Tibial nerve (tissue), 4 donors: Measurements from ENCODE around the gene MRPS10. TPM values are rescaled to one million over a fixed set of nuclear protein-coding genes. Genes with fewer than 3 reads are reported as not detected.
"Not testable (repeated sequence)": the region's sequence is repeated elsewhere in the genome, so short reads cannot be mapped to it uniquely, and the experiment has no call there.

Experiments used
- DNase-seq, 2 donors: peaks; one replicate each; pipeline ENCODE4 v3.0.0-alpha.2; 2019; ENCODE audit warnings: low spot score in 2 of 2
- H3K27ac ChIP-seq, 4 donors: fragments of 200-600 bp; sonication (generic) in 3 of 4; one replicate each; pipeline ENCODE4 v1.5.1; 2017 to 2019; ENCODE audit warnings: mild to moderate bottlenecking in 1 of 4
- H3K27me3 ChIP-seq, 2 donors: fragments of 200-600 bp; sonication (generic) in 1 of 2; one replicate each; pipeline versions ENCODE4 v1.5.1 to v1.6.0; 2017 to 2019
- H3K36me3 ChIP-seq, 3 donors: fragments of 200-600 bp; sonication (generic); one replicate each; pipeline ENCODE4 v1.5.1; 2018 to 2019
- H3K4me1 ChIP-seq, 4 donors: fragments of 200-600 bp; sonication (generic) in 3 of 4; one replicate each; pipeline ENCODE4 v1.5.1; 2017 to 2019
- H3K4me3 ChIP-seq, 4 donors: fragments of 200-600 bp; sonication (generic) in 3 of 4; one replicate each; pipeline ENCODE4 v1.5.1; 2017 to 2019; ENCODE audit warnings: mild to moderate bottlenecking in 1 of 4, moderate library complexity in 1 of 4
- H3K9me3 ChIP-seq, 4 donors: fragments of 200-600 bp; sonication (generic) in 3 of 4; one replicate each; pipeline ENCODE4 v1.5.1; 2017 to 2019
- CTCF ChIP-seq, 5 experiments: fragments of 200-600 bp in 3 of 5; fragments of 450-650 bp in 2 of 5; sonication (generic) in 3 of 5; IDR thresholded peaks; one replicate each; pipeline ENCODE4 v1.5.1; 2016 to 2019; ENCODE audit warnings: antibody characterized with exemption in 5 of 5, mild to moderate bottlenecking in 3 of 5, moderate library complexity in 2 of 5
- EP300 ChIP-seq, 2 donors: sonication (generic); formaldehyde crosslinking; IDR thresholded peaks; one replicate each; pipeline ENCODE4 v1.6.1; 2017; ENCODE audit warnings: antibody characterized with exemption in 2 of 2, mild to moderate bottlenecking in 1 of 2
- POLR2A ChIP-seq, 2 donors: fragments of 450-650 bp; IDR thresholded peaks; one replicate each; pipeline ENCODE4 v1.6.1; 2017; ENCODE audit warnings: antibody characterized with exemption in 2 of 2, mild to moderate bottlenecking in 2 of 2, moderate library complexity in 2 of 2
- WGBS, 2 donors: methylation state at CpG; one replicate each; pipeline ENCODE4 v1.1.5; 2018; 5-methylcytosine and 5-hydroxymethylcytosine counted together
- total RNA-seq, 4 donors: library from RNA; depleted of rRNA; stranded (reverse); fragments of >200 nt; gene quantifications; one replicate each; pipeline ENCODE4 v1.1.0, GENCODE V29; 2016

The MRPS10 gene
- total RNA-seq, 4 donors from 2014 or later = 20.7 to 30.6 (median 23.6) TPM

DNA sequence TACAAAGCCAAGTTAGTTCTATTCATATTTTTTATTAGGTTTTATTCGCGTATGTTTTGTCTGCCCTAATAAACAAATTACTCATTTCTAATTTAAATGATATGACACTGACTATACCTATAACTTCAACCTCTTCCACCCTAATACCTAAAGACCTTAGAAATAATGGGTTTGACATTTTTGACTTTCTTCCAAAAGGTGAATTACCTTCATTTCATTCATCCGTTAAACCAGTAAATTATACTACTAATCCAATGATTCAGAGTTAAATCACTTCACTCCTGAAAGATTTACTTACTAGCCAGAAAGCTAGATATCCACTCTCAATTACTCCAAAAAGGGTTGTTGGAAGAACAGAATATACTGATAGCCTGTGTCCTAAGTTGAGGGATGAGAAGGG is 5.2 kb downstream of the MRPS10 start:
- H3K27ac ChIP-seq = no peak overlapping the region
- H3K4me1 ChIP-seq = peaks cover 3 to 35% (median 11%) of the 10 kb centered on the region in 4 donors
- WGBS, 2 donors = 63 to 84% methylated on average over 3 of the region's 3 CpGs
- no peak for DNase-seq
- H3K27me3 ChIP-seq = no peaks in the 10 kb centered on the region
- H3K9me3 ChIP-seq = no peaks in the 10 kb centered on the region
- H3K4me3 ChIP-seq = no peak overlapping the region
- peaks cover 0 to 62% (median 14%) of the 10 kb centered on the region in 3 donors for H3K36me3 ChIP-seq
- TF ChIP-seq EP300 (IDR thresholded peaks at IDR 0.05) = no peak
- no peak for TF ChIP-seq CTCF (IDR thresholded peaks at IDR 0.05)
- TF ChIP-seq POLR2A (IDR thresholded peaks at IDR 0.05) = no peak

- TF ChIP-seq CTCF (IDR thresholded peaks at IDR 0.05) = no peak
- no peak for TF ChIP-seq EP300 (IDR thresholded peaks at IDR 0.05)
- TF ChIP-seq POLR2A (IDR thresholded peaks at IDR 0.05) = no peak
- no peak overlapping the region for H3K27ac ChIP-seq
- no peaks in the 10 kb centered on the region for H3K9me3 ChIP-seq
- H3K27me3 ChIP-seq = no peaks in the 10 kb centered on the region
- no peak for DNase-seq
- H3K4me3 ChIP-seq = no peak overlapping the region
- peaks cover 2 to 29% (median 7%) of the 10 kb centered on the region in 4 donors for H3K4me1 ChIP-seq
- H3K36me3 ChIP-seq = peaks cover 0 to 69% (median 14%) of the 10 kb centered on the region in 3 donors
- WGBS, 2 donors = 84 to 88% methylated on average over 6 of the region's 6 CpGs
Observed at GRCh38 chr6:42211726-42212125, 5.9 kb downstream of the MRPS10 start.

DNA sequence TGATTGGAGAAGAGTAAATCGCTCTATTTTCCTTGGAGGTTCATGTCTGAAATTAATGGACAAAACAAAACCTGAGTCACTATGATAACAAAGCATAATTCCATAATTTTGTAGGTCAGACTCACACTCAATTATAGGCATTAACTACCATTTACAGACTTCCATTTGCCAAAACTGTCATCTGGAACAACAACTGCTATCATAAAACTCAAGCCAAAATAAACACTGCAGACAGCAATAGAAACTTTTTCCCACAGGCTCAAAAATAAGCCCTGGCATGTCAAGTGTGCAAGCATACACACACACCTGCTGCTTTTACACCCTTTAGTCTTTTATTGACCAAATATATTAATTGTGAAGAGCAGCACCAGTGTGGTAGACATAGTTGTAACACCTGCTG is 7.1 kb downstream of the MRPS10 start:
- H3K4me1 ChIP-seq = peaks cover 0 to 18% (median 2%) of the 10 kb centered on the region in 4 donors
- H3K4me3 ChIP-seq = no peak overlapping the region
- 55 to 59% methylated on average over 1 of the region's 1 CpG for WGBS, 2 donors
- TF ChIP-seq EP300 (IDR thresholded peaks at IDR 0.05) (no peak), POLR2A (IDR thresholded peaks at IDR 0.05) (no peak), CTCF (IDR thresholded peaks at IDR 0.05) (no peak)
- no peaks in the 10 kb centered on the region for H3K9me3 ChIP-seq
- peaks cover 0 to 80% (median 17%) of the 10 kb centered on the region in 3 donors for H3K36me3 ChIP-seq
- no peaks in the 10 kb centered on the region for H3K27me3 ChIP-seq
- no peak for DNase-seq
- no peak overlapping the region for H3K27ac ChIP-seq

GRCh38 chr6:42207559-42207958 is 10.1 kb downstream of the MRPS10 start:
- H3K9me3 ChIP-seq, DNase-seq, H3K4me1 ChIP-seq, H3K27ac ChIP-seq, H3K27me3 ChIP-seq, H3K4me3 ChIP-seq: not testable (repeated sequence)
- H3K36me3 ChIP-seq = peaks cover 0 to 96% (median 17%) of the 10 kb centered on the region in 3 donors
- 87 to 92% methylated on average over 2 of the region's 2 CpGs for WGBS, 2 donors

GRCh38 chr6:42204768-42205282 is 12.8 kb downstream of the MRPS10 start:
- WGBS, 2 donors = 94 to 96% methylated on average over 4 of the region's 4 CpGs
- no peak for DNase-seq
- Histone ChIP-seq H3K27ac (no peak overlapping the region), H3K4me1 (no peaks in the 10 kb centered on the region), H3K9me3 (no peaks in the 10 kb centered on the region), H3K36me3 (peaks cover 0 to 97% (median 9%) of the 10 kb centered on the region in 3 donors), H3K4me3 (no peak overlapping the region), H3K27me3 (no peaks in the 10 kb centered on the region)
- TF ChIP-seq POLR2A (IDR thresholded peaks at IDR 0.05) (no peak), CTCF (IDR thresholded peaks at IDR 0.05) (no peak), EP300 (IDR thresholded peaks at IDR 0.05) (no peak)

GRCh38 chr6:42203183-42203582 is 14.5 kb downstream of the MRPS10 start:
- DNase-seq = no peak
- Histone ChIP-seq H3K36me3 (peaks cover 0 to 90% (median 3%) of the 10 kb centered on the region in 3 donors), H3K4me1 (no peaks in the 10 kb centered on the region), H3K27me3 (no peaks in the 10 kb centered on the region), H3K27ac (no peak overlapping the region), H3K9me3 (no peaks in the 10 kb centered on the region), H3K4me3 (no peak overlapping the region)
- TF ChIP-seq POLR2A (IDR thresholded peaks at IDR 0.05) = no peak
- TF ChIP-seq EP300 (IDR thresholded peaks at IDR 0.05) = no peak
- TF ChIP-seq CTCF (IDR thresholded peaks at IDR 0.05) = no peak
- 91 to 93% methylated on average over 3 of the region's 3 CpGs for WGBS, 2 donors

DNA sequence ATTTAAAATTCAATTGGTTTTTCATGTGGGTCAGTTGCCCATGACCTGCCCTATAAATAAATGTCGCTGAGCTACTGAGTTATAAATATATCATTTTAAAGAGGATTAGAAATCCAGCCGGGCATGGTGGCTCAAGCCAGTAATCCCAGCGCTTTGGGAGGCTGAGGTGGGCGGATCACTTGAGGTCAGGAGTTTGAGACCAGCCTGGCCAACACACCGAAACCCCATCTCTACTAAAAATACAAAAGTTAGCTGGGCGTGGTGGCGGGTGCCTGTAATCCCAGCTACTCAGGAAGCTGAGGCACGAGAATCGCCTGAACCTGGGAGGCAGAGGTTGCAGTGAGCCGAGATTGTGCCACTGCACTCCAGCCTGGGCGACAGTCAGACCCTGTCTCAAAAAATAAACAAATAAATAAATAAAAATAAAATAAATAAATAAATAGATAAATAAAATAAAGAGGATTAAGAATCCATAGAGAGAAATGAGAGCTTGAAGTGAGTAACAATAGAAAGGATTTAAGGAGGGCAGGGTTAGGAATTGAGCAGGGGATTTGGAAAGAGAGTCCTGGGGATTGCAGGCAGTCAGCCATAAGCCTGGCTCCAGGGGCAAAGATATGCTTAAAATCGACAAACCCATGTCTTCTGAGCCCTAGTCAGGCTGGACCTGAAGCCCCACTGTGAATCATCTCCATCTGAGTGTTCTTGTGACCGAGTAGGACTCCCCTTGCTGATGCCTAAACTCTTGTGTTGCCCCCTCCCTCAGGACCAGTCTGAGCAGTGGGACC is 15.3 kb downstream of the MRPS10 start:
- H3K4me3 ChIP-seq, H3K27ac ChIP-seq, DNase-seq, H3K9me3 ChIP-seq, H3K4me1 ChIP-seq, H3K27me3 ChIP-seq: not testable (repeated sequence)
- 86 to 89% methylated on average over 12 to 13 of the region's 13 CpGs for WGBS, 2 donors
- H3K36me3 ChIP-seq = peaks cover 0 to 87% (median 3%) of the 10 kb centered on the region in 3 donors
